H9 (cell line): ENCODE results near the gene BACH1. TPM values are rescaled to one million over a fixed set of nuclear protein-coding genes. Genes with fewer than 3 reads are reported as not detected.

ENCODE experiments used
- DNase-seq: peaks from one replicate; pipeline ENCODE4 v3.0.0-alpha.2; 2017
- H2AFZ ChIP-seq: one replicate; pipeline ENCODE4 v1.6.1; 2013; ENCODE audit warnings: mild to moderate bottlenecking, low read length, control low read depth, moderate library complexity
- H2AK5ac ChIP-seq: 2 replicates; pipeline ENCODE4 v1.6.1; 2013; ENCODE audit warnings: low read length, control low read depth, mixed read lengths; ENCODE audit not compliant: insufficient read length
- H2BK120ac ChIP-seq: one replicate; pipeline ENCODE4 v1.6.1; 2013; ENCODE audit warnings: low read depth, mild to moderate bottlenecking, low read length, control low read depth, inconsistent platforms; ENCODE audit not compliant: poor library complexity, severe bottlenecking
- H2BK12ac ChIP-seq: 2 replicates; pipeline ENCODE4 v1.6.1; 2013; ENCODE audit warnings: low read length, control low read depth, mixed read lengths, low read depth; ENCODE audit not compliant: insufficient read length
- H2BK15ac ChIP-seq: 2 replicates; pipeline ENCODE4 v1.6.1; 2013; ENCODE audit warnings: low read depth, low read length, control low read depth
- H2BK20ac ChIP-seq: one replicate; pipeline ENCODE4 v1.6.1; 2013; ENCODE audit warnings: low read depth, mild to moderate bottlenecking, low read length, control low read depth, inconsistent platforms; ENCODE audit not compliant: poor library complexity, severe bottlenecking
- H2BK5ac ChIP-seq: 2 replicates; pipeline ENCODE4 v1.6.1; 2013; ENCODE audit warnings: low read length, control low read depth, mixed read lengths; ENCODE audit not compliant: insufficient read length
- H3K14ac ChIP-seq: 2 replicates; pipeline ENCODE4 v1.6.1; 2013; ENCODE audit warnings: low read length, control low read depth; ENCODE audit not compliant: insufficient read depth
- H3K18ac ChIP-seq: 2 replicates; pipeline ENCODE4 v1.6.1; 2013; ENCODE audit warnings: low read depth, mild to moderate bottlenecking, mixed read lengths, low read length, control low read depth; ENCODE audit not compliant: insufficient read length
- H3K23ac ChIP-seq: 2 replicates; pipeline ENCODE4 v1.6.1; 2013; ENCODE audit warnings: low read length, control low read depth, mixed read lengths, low read depth; ENCODE audit not compliant: insufficient read length
- H3K23me2 ChIP-seq: 2 replicates; pipeline ENCODE4 v1.6.1; 2013; ENCODE audit warnings: low read depth, mild to moderate bottlenecking, mixed read lengths, low read length, control low read depth; ENCODE audit not compliant: insufficient read length, poor library complexity, severe bottlenecking
- H3K27ac ChIP-seq: 2 replicates; pipeline ENCODE4 v1.5.1; 2013; ENCODE audit warnings: low read length, control low read depth, mixed read lengths, low read depth; ENCODE audit not compliant: insufficient read length
- H3K27me3 ChIP-seq: 2 replicates; pipeline ENCODE4 v1.6.1; 2013; ENCODE audit warnings: low read length, control low read depth, inconsistent platforms; ENCODE audit not compliant: insufficient read depth
- H3K4ac ChIP-seq: 2 replicates; pipeline ENCODE4 v1.6.1; 2013; ENCODE audit warnings: low read depth, mild to moderate bottlenecking, control low read depth, inconsistent platforms, low read length, moderate library complexity
- H3K4me1 ChIP-seq: 2 replicates; pipeline ENCODE4 v1.6.1; 2013; ENCODE audit warnings: low read length, control low read depth, inconsistent platforms; ENCODE audit not compliant: insufficient read depth
- H3K4me2 ChIP-seq: 2 replicates; pipeline ENCODE4 v1.6.1; 2013; ENCODE audit warnings: low read length, control low read depth, mixed read lengths; ENCODE audit not compliant: insufficient read length, insufficient read depth
- H3K56ac ChIP-seq: 2 replicates; pipeline ENCODE4 v1.6.1; 2013; ENCODE audit warnings: low read depth, mild to moderate bottlenecking, mixed read lengths, low read length, control low read depth; ENCODE audit not compliant: insufficient read length
- H3K79me1 ChIP-seq: 2 replicates; pipeline ENCODE4 v1.6.1; 2013; ENCODE audit warnings: low read depth, mild to moderate bottlenecking, moderate library complexity, low read length, control low read depth, inconsistent platforms; ENCODE audit not compliant: insufficient read depth, poor library complexity, severe bottlenecking
- H3K79me2 ChIP-seq: 2 replicates; pipeline ENCODE4 v1.6.1; 2013; ENCODE audit warnings: low read length, control low read depth, inconsistent platforms; ENCODE audit not compliant: insufficient read depth
- H3K9ac ChIP-seq: 2 replicates; pipeline ENCODE4 v1.6.1; 2013; ENCODE audit warnings: low read length, control low read depth, mixed read lengths; ENCODE audit not compliant: insufficient read length; ENCODE audit errors: extremely low read depth
- H3K9me3 ChIP-seq: one replicate; pipeline ENCODE4 v1.6.1; 2013; ENCODE audit warnings: low read depth, low read length, inconsistent platforms; ENCODE audit not compliant: control insufficient read depth
- H3T11ph ChIP-seq: one replicate; pipeline ENCODE4 v1.6.1; 2013; ENCODE audit warnings: mild to moderate bottlenecking, low read length, control low read depth, inconsistent platforms
- H4K20me1 ChIP-seq: one replicate; pipeline ENCODE4 v1.6.1; 2013; ENCODE audit not compliant: control insufficient read depth, insufficient read length, insufficient read depth
- H4K5ac ChIP-seq: 2 replicates; pipeline ENCODE4 v1.6.1; 2013; ENCODE audit warnings: low read depth, mild to moderate bottlenecking, mixed read lengths, low read length, control low read depth; ENCODE audit not compliant: insufficient read length
- H4K8ac ChIP-seq: replicated peaks from 2 replicates; pipeline ENCODE4 v1.6.1; 2013; ENCODE audit warnings: low read length, control low read depth, mixed read lengths, low read depth; ENCODE audit not compliant: insufficient read length
- H4K91ac ChIP-seq: 2 replicates; pipeline ENCODE4 v1.6.1; 2013; ENCODE audit warnings: low read depth, mild to moderate bottlenecking, moderate library complexity, mixed read lengths, low read length, control low read depth; ENCODE audit not compliant: insufficient read length
- H3K27ac Mint-ChIP-seq, 3 experiments: 2 replicates in 2 of 3; 3 replicates in 1 of 3; pipeline ENCODE4 v1.8.0; 2020 to 2021; ENCODE audit warnings: mixed read lengths in 3 of 3, mild to moderate bottlenecking in 1 of 3, moderate library complexity in 1 of 3
- H3K27me3 Mint-ChIP-seq: 2 replicates; pipeline ENCODE4 v1.8.0; 2021; ENCODE audit warnings: low read depth, mild to moderate bottlenecking, moderate library complexity, mixed read lengths
- H3K36me3 Mint-ChIP-seq, 3 experiments: 2 replicates in 2 of 3; 3 replicates in 1 of 3; pipeline ENCODE4 v1.8.0; 2020 to 2021; ENCODE audit warnings: low read depth in 3 of 3, mixed read lengths in 3 of 3; ENCODE audit not compliant: insufficient read depth in 1 of 3
- H3K4me1 Mint-ChIP-seq, 2 experiments: 2 replicates each; pipeline ENCODE4 v1.8.0; 2020; ENCODE audit warnings: mixed read lengths in 2 of 2
- H3K4me3 Mint-ChIP-seq, 2 experiments: 2 replicates in 1 of 2; 3 replicates in 1 of 2; pipeline ENCODE4 v1.8.0; 2020 to 2021; ENCODE audit warnings: mild to moderate bottlenecking in 2 of 2, mixed read lengths in 2 of 2, moderate library complexity in 1 of 2
- H3K9me3 Mint-ChIP-seq, 2 experiments: 2 replicates in 1 of 2; 3 replicates in 1 of 2; pipeline ENCODE4 v1.8.0; 2020; ENCODE audit warnings: mild to moderate bottlenecking in 2 of 2, mixed read lengths in 2 of 2, moderate library complexity in 1 of 2
- CTCF ChIP-seq: fragments of 200-600 bp; sonication (generic); conservative IDR thresholded peaks from 3 replicates; pipeline ENCODE4 v1.8.0; 2021; ENCODE audit warnings: antibody characterized with exemption, mild to moderate bottlenecking
- WGBS: extraction: QIAGEN DNeasy Blood & Tissue Kit; methylation state at CpG from one replicate; pipeline ENCODE4 v1.1.7; 2013; ENCODE audit warnings: missing lambda C conversion rate, low lambda C conversion rate, mixed read lengths; ENCODE audit not compliant: insufficient read length; ENCODE audit errors: extremely low coverage; 5-methylcytosine and 5-hydroxymethylcytosine counted together
- total RNA-seq: library from RNA; stranded (reverse); gene quantifications from 2 replicates; pipeline ENCODE4 v1.2.1, GENCODE V29; 2021

BACH1 gene
- total RNA-seq, 1 experiment from 2014 or later: 42.4 TPM

- Histone ChIP-seq H3K4ac (no peak overlapping the region), H3K9ac (no peak overlapping the region), H3T11ph (no peak overlapping the region), H4K20me1 (no peaks in the 10 kb centered on the region), H2BK120ac (no peak overlapping the region), H2BK20ac (no peak overlapping the region), H3K4me1 (no peaks in the 10 kb centered on the region; the same call in 1 of the 2 replicates), H3K23ac (no peak overlapping the region), H3K4me2 (no peak overlapping the region), H3K18ac (no peak overlapping the region), H4K5ac (no peak overlapping the region), H3K27ac (no peak overlapping the region), H3K27me3 (no peaks in the 10 kb centered on the region), H4K8ac (no peak overlapping the region), H2BK5ac (no peak overlapping the region), H3K79me2 (peaks cover 33% of the 10 kb centered on the region), H2AFZ (no peak overlapping the region), H3K56ac (no peak overlapping the region), H3K79me1 (peaks cover 15% of the 10 kb centered on the region), H3K23me2 (no peaks in the 10 kb centered on the region), H2AK5ac (no peak overlapping the region), H4K91ac (no peak overlapping the region), H3K14ac (no peak overlapping the region), H3K9me3 (no peaks in the 10 kb centered on the region), H2BK12ac (no peak overlapping the region), H2BK15ac (no peak overlapping the region)
- Mint-ChIP-seq H3K27ac (no peak overlapping the region; a peak in 1 of 7 replicates), H3K4me1 (peaks cover 22 to 25% of the 10 kb centered on the region in 2 experiments), H3K27me3 (no peaks in the 10 kb centered on the region), H3K9me3 (no peaks in the 10 kb centered on the region), H3K4me3 (no peak overlapping the region), H3K36me3 (peaks cover 6 to 13% (median 10%) of the 10 kb centered on the region in 3 experiments)
- no peak for DNase-seq
- TF ChIP-seq CTCF: no peak
- no CpG with 5 or more reads among the region's 2 CpGs for WGBS
Measured at GRCh38 chr21:29318354-29318753, 19.6 kb downstream of the BACH1 start.
